ENCODE measurements around the gene KCNJ16. TPM values are rescaled to one million over a fixed set of nuclear protein-coding genes. Genes with fewer than 3 reads are reported as not detected.
A peak's percentile ranks its signal among the peaks of the same experiment; 100 is the strongest.

Gene KCNJ16
- total RNA-seq, 1 donor, result not detected

DNA sequence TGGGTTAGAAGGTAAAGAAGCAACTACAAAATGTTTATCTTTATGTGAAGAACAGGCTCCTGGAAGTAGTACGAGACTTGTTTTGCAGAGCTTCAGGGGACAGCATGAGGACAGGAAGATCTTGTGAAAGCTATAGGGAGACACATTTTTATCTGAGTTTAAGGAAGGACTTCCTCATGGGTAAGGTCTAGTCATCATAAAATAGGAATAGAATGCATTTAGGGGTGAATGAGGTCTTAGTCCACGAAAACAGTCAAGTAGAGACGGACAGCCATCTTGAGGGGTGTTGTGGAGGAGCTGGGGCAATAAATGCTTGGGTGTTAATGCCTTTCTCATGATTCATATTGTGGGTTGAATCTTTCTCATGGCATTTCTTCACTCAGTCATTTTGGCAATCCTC lies 24.3 kb downstream of the KCNJ16 start:
- no peak overlapping the region for H2AFZ ChIP-seq (ENCODE audit: low read length)

GRCh38 chr17:70099884-70100283 lies 24.9 kb downstream of the KCNJ16 start:
- Histone ChIP-seq H3K79me2 (ENCODE audit: insufficient read depth, low read length) (no peaks in the 10 kb centered on the region), H4K20me1 (ENCODE audit: insufficient read depth, low read length) (no peaks in the 10 kb centered on the region), H3K4me3 (ENCODE audit: insufficient read depth, low read length) (no peak overlapping the region), H3K27ac (ENCODE audit: low read depth, low read length) (no peak overlapping the region), H3K4me2 (ENCODE audit: insufficient read depth, low read length) (no peak overlapping the region), H3K9me3 (ENCODE audit: low read depth, low read length) (no peaks in the 10 kb centered on the region), H3K27me3 (ENCODE audit: insufficient read depth, low read length) (no peaks in the 10 kb centered on the region), H2AFZ (ENCODE audit: low read length) (no peak overlapping the region), H3K4me1 (ENCODE audit: insufficient read depth, low read length) (peaks cover 8% of the 10 kb centered on the region), H3K36me3 (ENCODE audit: insufficient read depth, low read length) (no peaks in the 10 kb centered on the region)
- TF ChIP-seq, protein P1, sequence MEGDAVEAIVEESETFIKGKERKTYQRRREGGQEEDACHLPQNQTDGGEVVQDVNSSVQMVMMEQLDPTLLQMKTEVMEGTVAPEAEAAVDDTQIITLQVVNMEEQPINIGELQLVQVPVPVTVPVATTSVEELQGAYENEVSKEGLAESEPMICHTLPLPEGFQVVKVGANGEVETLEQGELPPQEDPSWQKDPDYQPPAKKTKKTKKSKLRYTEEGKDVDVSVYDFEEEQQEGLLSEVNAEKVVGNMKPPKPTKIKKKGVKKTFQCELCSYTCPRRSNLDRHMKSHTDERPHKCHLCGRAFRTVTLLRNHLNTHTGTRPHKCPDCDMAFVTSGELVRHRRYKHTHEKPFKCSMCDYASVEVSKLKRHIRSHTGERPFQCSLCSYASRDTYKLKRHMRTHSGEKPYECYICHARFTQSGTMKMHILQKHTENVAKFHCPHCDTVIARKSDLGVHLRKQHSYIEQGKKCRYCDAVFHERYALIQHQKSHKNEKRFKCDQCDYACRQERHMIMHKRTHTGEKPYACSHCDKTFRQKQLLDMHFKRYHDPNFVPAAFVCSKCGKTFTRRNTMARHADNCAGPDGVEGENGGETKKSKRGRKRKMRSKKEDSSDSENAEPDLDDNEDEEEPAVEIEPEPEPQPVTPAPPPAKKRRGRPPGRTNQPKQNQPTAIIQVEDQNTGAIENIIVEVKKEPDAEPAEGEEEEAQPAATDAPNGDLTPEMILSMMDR (IDR thresholded peaks at IDR 0.05; ENCODE audit: extremely low read depth, low read depth, low read length), result no peak
- DNase-seq (ENCODE audit: insufficient read length, low spot score, missing footprints), result no peak

More for the DNA sequence above, 24.3 kb downstream of the KCNJ16 start:
- H4K20me1 ChIP-seq (ENCODE audit: insufficient read depth, low read length), result no peaks in the 10 kb centered on the region
- no peak for DNase-seq (ENCODE audit: insufficient read length, low spot score, missing footprints)
- no peak overlapping the region for H3K4me2 ChIP-seq (ENCODE audit: insufficient read depth, low read length)
- H3K79me2 ChIP-seq (ENCODE audit: insufficient read depth, low read length), result no peaks in the 10 kb centered on the region
- H3K4me3 ChIP-seq (ENCODE audit: insufficient read depth, low read length), result no peak overlapping the region
- TF ChIP-seq, protein P1 (IDR thresholded peaks at IDR 0.05; ENCODE audit: extremely low read depth, low read depth, low read length), result no peak
- H3K9me3 ChIP-seq (ENCODE audit: low read depth, low read length), result no peaks in the 10 kb centered on the region
- H3K27me3 ChIP-seq (ENCODE audit: insufficient read depth, low read length), result no peaks in the 10 kb centered on the region
- no peaks in the 10 kb centered on the region for H3K36me3 ChIP-seq (ENCODE audit: insufficient read depth, low read length)
- peaks cover 8% of the 10 kb centered on the region for H3K4me1 ChIP-seq (ENCODE audit: insufficient read depth, low read length)
- no peak overlapping the region for H3K27ac ChIP-seq (ENCODE audit: low read depth, low read length)

GRCh38 chr17:70100983-70101382 lies 26.0 kb downstream of the KCNJ16 start:
- no peak for DNase-seq (ENCODE audit: insufficient read length, low spot score, missing footprints)

DNA sequence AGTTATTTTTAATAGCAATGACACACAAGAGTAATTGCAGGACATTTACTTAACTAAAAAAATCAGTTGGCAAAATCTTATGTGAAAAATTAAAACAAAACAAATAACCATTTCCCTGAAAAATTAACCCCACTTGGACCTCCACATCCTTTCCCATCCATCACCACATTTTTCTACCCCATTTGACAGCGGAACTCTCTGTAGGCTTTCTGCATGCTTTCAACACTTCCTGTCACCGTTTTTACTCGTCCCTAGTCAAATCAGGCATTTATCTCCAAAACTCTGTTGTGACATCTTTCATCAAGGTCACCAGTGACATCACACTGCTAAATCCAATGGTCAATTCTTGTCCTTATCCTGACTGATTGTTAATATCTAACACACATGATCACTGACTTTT lies 27.5 kb downstream of the KCNJ16 start:
- no peak overlapping the region for H3K4me3 ChIP-seq (ENCODE audit: insufficient read depth, low read length)
- no peak overlapping the region for H3K27ac ChIP-seq (ENCODE audit: low read depth, low read length)
- H3K36me3 ChIP-seq (ENCODE audit: insufficient read depth, low read length), result no peaks in the 10 kb centered on the region
- peaks cover 8% of the 10 kb centered on the region for H3K4me1 ChIP-seq (ENCODE audit: insufficient read depth, low read length)
- no peak for DNase-seq (ENCODE audit: insufficient read length, low spot score, missing footprints)
- H3K9me3 ChIP-seq (ENCODE audit: low read depth, low read length), result no peaks in the 10 kb centered on the region
- H3K79me2 ChIP-seq (ENCODE audit: insufficient read depth, low read length), result no peaks in the 10 kb centered on the region
- no peak overlapping the region for H2AFZ ChIP-seq (ENCODE audit: low read length)
- no peaks in the 10 kb centered on the region for H4K20me1 ChIP-seq (ENCODE audit: insufficient read depth, low read length)
- TF ChIP-seq, protein P1 (IDR thresholded peaks at IDR 0.05; ENCODE audit: extremely low read depth, low read depth, low read length), result no peak
- H3K4me2 ChIP-seq (ENCODE audit: insufficient read depth, low read length), result no peak overlapping the region
- no peaks in the 10 kb centered on the region for H3K27me3 ChIP-seq (ENCODE audit: insufficient read depth, low read length)

More at GRCh38 chr17:70100983-70101382, 26.0 kb downstream of the KCNJ16 start:
- Histone ChIP-seq H3K27ac (ENCODE audit: low read depth, low read length) (no peak overlapping the region), H2AFZ (ENCODE audit: low read length) (no peak overlapping the region), H3K4me3 (ENCODE audit: insufficient read depth, low read length) (no peak overlapping the region), H3K27me3 (ENCODE audit: insufficient read depth, low read length) (no peaks in the 10 kb centered on the region), H3K4me2 (ENCODE audit: insufficient read depth, low read length) (no peak overlapping the region), H3K36me3 (ENCODE audit: insufficient read depth, low read length) (no peaks in the 10 kb centered on the region), H4K20me1 (ENCODE audit: insufficient read depth, low read length) (no peaks in the 10 kb centered on the region), H3K9me3 (ENCODE audit: low read depth, low read length) (no peaks in the 10 kb centered on the region), H3K4me1 (ENCODE audit: insufficient read depth, low read length) (peaks cover 8% of the 10 kb centered on the region), H3K79me2 (ENCODE audit: insufficient read depth, low read length) (no peaks in the 10 kb centered on the region)
- TF ChIP-seq, protein P1 (IDR thresholded peaks at IDR 0.05; ENCODE audit: extremely low read depth, low read depth, low read length), result peak; percentile 16

Measured in osteoblast (primary cell).